Activated CD4-positive, alpha-beta T cell treated with anti-CD3 and anti-CD28 coated beads for 24 hours (primary cell): Measurements from ENCODE around the gene SLC2A9.
A peak's percentile ranks its signal among the peaks of the same experiment; 100 is the strongest.

Source experiments
- DNase-seq, 2 donors: peaks; one replicate each; pipeline ENCODE4 v3.0.0-alpha.2; 2020; ENCODE audit warnings: low read depth in 2 of 2

Gene SLC2A9

DNA sequence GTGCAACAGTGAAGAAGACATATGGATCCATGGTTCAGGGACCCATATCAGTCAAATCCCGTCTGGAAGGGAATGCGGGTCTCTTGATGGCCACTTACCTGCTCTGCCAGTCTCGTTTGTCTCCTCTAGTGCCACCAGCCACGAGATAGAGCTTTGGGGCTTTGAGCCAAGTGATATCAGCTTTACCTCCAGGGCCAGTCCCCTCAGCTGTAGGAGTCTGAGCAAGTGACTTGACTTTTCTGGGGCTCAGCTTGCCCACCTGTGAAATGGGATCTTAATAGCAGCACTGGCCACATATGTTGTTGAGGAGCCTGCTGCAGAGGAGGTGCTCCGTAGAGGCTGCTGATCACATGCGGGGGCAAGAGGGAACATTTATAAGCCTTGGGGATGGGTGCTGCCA is 1.2 kb downstream of the SLC2A9 start:
- DNase-seq = no peak

DNA sequence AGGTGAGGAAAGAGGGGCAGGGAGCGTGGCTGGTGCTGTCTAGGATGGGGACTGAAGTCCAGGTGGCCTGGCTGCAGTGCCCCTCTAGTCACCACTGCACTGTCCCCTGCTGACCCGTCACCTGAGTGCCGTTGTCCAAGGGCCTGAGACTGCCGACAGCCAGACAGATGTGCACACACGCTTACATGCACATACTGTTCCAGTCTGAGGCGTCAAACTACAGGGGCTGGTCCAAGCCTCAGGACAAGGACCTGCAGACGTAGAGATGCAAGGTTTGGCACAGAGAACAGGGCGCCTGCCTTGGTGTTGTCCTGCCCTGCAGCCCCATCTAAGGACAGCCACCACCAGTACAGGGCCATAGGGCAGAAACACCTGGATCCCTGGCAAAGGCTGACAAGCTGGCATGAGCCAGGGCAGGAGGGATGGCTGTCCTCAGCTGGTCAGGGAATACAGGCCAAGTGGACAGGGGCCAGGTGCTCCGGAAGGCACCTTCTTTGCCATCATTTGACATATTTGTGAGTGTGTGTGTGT is 1.7 kb downstream of the SLC2A9 start:
- no peak for DNase-seq

DNA sequence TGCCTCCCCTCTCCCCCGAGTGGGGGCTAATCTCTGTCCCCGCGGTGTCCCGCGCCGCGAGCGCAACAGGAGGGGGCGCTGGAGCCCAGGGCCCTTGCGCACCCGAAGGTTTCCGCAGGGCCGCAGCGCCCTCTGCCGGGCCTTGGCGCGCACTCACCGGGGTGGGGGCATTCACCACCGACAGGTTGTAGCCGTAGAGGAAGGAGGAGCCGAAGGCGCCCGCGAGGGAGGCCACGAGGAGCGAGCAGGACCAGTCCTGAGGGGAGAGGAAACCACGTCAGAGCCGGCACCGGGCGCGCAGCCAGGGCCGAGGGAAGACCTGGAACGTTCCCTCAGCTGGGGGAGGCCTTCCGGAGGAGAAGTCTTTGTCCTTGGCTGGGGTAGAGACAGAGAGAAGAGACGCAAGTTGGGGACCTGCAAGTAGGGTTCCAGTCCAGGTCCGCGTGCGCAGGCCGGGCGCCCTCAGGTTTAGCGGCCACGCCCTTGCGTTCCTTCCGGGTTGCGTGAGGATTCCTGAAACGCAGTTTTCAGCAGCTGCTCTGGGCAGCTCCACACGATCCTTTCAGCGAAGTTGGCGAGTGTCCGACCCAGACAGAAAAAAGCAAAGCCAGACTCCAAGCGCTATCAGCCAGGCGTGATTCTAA is 2.4 kb downstream of the SLC2A9 start:
- peak; percentile 85 to 86 for DNase-seq

DNA sequence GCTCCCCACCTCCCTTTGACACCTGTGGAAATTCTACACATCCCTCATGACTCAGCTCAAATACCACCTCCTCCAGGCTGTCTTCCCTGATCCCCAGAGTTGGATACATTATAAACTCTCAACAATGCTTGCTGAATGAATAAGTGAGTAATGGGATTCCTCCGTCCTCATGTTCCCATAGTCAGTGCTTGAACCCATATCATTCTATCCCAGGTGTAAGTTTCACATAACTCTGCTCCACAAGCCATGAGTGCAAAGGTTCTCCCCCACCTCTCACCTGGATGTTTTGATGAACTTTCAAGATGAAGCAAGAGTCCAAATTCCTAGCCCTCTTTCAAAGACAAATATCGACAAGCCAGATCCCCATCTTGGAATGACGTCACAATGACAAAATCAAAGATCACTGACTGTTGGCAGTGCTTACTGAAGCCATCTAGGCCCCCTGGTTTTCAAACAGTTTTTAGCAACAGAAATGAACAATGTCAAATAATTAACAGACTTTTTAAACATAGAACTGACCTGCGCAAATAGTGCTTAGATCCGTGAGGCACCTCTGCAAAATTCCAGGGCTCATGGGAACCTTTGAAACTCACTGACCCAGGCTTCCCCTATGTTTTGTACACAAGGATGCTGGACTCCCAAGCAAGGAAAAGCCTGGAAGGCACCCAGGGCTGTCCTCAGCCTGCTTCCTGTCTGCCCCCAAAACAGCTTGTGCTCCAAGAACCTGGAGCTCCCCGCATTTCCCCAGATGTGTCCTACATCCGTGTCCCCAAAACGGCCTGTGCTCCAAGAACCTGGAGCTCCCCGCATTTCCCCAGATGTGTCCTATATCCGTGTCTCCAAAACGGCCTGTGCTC is 4.0 kb downstream of the SLC2A9 start:
- DNase-seq = no peak

DNA sequence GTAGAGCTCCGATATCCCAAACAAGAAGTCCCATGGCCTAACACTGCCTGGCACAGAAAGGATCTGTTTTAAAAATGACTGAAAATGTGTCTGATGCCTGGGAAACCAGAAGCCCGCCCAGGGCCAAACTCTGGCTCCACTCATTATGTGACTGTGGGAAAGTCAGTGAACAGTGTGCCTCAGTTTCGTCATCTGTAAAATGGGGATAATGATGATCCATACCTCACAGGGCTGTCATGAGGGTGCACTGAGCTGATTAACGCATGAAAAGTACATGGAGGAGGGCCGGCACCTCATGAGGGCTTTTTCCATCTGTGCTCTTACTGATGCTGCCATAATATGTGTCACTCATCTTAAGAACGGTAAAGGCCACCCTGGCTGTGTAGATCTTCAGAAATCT is 5.1 kb downstream of the SLC2A9 start:
- no peak for DNase-seq

DNA sequence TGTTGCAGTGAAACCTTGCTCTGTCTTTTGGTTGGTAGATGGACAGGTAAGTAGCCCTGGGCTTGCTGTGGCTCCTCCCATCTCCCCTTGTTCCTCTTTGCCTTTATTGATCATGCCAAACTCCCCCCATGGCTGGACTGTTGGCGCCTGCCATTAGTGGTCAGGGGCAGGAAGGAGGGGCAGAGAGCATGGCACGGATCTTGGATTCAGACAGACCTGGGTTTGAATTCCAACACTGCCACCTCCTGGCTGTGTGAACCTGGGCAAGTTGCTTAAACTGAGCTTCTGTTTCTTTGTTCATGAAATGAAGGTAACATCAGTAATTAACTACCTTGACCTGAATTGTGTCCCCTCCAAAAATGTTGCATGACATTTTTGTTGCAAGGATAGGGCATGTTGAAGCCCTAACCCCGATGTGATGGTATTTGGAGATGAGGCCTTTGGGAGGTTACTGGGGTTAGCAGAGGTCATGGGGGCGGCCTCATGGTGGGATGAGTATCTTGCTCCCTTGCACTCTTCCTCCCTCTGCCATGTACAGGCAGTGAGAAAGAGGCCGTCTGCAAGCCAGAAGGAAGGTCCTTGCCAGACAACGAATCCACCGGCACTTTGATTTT is 6.0 kb downstream of the SLC2A9 start:
- DNase-seq = peak in 1 of 2 donors; percentile 6

DNA sequence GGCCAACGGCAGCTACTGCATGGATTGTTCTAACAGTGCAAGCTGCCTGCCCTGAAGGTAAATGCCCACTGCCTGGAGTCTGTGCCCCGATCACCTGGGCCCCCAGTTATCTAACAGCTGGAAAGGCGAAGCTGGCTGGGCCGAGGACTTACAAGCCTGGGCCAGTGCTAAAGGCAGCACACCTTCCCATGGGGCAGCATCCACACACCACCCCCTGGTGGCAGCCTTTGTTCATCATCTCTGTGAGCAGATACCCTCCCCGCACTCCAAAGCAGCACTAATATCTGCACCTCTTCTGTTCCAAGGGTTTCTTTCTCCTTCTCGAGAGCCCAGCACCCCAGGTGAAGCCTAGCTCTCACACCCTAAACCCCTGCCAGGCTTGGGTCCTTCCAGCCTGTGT is 7.6 kb downstream of the SLC2A9 start:
- DNase-seq = peak in 1 of 2 donors; percentile 10

DNA sequence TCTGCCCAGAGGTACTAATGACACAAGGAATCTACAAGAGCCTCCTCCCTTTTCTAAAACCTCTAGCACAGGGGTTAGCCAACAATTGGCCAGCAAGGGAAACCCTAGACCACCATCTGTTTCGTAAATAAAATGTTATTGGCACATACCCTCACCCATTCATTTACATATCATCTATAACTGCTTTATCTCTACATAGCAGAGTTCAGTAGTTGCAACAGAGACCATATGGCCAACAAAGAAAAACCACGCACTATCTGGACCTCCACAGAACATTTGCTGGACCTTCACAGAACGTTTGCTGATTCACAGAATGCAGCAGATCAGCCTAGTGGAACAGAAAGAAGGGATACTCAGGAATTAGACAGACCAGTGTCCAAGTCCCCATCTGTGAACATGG is 9.4 kb downstream of the SLC2A9 start:
- DNase-seq = no peak

DNA sequence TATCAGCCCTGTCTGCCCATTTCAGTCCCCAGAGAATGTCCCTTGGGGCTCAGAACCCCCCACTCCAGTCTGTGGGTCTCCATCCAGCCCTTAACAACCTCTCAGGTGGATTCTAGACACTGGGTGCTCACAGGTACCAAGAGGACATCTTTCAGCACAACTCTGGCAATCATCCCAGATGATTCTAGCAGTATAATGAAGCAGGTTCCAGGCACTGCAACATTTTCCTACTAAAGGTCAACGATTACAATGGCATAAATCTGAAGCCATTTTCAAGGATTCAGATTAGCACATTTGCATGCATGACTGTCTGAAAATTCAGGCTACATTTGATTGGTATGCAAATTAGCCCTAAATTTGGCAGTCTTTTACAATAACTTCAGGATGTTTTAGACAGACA is 10.0 kb downstream of the SLC2A9 start:
- DNase-seq = no peak

DNA sequence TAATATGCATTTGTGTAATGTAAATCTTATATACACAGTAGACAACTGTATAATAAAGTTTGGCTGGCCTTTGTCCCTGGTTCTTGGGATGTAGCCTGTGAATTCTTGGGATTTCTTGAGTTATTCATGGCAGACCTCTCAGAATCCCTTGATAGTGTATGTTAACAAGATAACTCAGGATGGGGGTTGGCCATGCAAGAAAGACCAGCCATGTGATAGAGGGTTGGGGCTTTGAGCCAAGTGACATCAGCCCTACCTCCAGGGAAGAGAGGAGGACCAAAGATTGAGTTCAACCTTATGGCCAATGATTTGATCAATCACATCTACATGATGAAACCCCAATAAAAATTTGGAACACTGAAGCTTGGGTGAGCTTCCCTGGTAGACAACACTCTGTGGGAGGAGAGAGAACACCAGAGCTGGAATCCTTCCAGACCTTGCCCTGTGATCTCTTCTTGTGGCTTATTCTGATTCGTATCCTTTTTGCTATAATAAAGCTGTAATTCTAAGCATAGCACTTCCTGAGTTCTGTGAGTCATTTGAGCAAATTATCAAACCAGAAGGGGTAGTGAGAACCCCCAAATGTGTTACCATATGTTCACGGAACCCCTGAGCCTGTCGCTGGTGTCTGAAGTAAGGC is 11.3 kb downstream of the SLC2A9 start:
- DNase-seq = no peak

DNA sequence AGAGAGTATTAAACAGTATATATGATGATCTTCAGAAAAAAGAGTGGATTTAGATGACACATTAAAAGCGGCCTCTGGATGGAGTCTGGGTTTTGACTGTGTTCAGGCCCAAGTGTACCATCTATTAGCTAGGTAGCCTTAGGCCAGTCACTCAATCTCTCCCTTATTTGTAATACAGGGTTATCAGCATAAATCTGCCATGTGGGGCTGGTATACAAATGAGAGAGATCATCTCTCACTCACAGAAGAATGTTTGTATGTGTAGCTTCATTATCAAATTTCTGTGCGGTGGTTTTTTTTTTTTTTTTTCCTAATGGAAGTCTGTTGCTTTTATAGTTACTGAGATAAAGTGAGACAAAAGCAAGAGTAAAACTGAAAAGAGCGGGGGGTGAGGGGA is 12.7 kb downstream of the SLC2A9 start:
- no peak for DNase-seq

DNA sequence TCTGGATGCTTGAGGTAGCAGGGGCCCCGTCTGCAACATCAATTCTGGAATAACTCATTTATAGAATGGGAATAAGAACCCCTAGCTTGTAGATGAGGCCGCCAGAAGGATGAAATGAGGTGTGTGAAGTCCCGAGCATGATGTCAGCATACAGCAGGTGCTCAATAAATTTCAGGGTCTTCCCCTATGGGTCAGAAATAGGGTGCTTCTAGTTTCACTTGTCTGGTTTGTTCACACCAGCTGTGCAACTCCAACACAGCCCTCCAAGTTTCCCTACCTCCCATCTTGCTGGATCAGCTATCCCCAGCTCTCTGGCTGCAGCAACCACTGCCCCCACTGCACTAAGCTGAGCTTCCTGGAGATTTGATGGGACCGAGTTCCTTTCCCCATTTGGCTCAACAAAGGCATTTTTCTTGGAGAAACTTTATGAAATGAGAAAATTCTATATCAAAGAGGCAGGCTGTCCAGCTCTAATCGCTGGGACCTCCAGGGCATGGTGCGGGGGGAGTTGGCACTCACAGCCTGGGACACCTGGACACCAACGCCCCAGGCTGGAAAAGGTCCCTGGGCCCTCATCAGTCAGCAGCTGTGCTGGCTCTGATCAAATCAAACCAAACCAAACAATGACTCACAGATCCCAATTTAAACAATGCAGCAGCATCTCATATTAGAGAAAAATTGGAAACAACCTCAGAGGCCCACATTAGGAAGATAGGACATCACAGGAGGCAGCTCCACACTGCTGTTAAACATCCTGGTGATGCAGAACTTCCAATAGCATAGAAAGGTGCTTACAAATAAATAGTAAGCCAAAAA is 13.3 kb downstream of the SLC2A9 start:
- DNase-seq = no peak

DNA sequence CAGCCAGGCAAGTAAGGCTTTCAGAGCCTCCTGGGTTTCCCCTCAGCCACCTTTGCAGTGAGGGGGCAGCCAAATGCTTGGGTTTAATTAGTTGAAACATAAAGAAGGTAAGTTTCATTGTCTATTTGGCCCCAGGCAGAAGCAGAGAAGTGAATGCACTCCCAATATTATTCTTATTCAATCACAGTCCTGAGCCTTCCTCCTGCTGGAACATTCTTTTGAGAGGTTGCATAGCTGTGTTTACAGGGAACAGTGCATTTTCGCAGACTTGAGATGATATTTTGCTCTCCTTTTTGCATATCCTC is 13.9 kb downstream of the SLC2A9 start:
- no peak for DNase-seq

DNA sequence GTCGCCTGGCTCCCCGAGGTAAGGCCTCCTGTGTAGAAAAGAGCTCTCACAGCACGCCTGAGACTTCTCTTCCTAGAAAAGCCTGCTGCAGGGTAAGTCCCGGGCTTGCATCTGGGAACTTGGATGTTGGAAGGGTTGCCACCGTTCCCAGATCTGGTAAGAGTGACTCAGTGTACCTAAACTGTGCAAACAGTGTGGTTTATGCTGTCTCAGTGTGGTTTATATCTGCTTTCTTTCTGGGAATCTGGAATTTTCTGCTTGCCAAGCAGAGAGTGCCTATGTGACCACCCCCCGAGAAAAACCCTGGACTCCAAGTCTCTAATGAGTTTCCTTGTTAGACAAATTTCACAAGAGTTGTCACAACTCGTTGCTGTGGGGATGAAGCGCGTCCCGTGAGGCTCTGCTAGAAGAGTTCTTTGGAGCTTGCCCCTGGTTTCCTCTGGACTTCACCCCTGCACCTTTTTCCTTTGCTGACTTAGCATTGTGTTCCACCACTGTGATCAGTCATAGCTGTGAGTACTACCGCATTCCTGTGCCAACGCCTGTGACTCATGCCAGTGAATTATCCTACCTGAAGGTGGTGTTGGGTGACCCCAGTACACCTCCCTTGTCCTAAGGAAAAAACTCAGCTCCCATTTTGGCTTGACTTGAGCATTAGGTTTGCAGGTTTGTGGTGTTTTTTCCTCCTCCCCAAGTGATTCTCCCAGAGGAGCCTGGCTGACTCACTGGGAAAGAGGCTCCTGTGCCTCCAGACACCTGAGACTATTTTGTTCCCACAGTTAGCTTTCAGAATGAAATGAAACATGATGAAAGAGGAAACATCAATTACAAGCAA is 14.5 kb downstream of the SLC2A9 start:
- DNase-seq = no peak

DNA sequence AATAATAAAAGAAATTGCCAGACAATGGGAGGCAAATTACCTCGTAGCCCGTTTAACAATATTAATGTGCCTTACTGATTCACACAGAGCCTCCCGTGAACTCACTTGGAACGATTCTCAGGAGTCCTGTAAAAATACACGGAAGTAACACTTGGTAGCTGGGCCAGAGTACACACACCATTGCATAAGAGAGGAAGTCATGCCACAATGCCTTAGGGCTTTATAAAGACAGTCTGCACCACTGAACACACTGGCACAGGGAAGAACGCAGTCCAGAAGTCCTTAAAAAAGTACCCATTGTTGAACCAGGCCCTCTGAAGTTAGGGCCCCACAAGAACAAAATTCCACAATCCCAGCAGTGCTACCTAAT is 15.1 kb downstream of the SLC2A9 start:
- no peak for DNase-seq

DNA sequence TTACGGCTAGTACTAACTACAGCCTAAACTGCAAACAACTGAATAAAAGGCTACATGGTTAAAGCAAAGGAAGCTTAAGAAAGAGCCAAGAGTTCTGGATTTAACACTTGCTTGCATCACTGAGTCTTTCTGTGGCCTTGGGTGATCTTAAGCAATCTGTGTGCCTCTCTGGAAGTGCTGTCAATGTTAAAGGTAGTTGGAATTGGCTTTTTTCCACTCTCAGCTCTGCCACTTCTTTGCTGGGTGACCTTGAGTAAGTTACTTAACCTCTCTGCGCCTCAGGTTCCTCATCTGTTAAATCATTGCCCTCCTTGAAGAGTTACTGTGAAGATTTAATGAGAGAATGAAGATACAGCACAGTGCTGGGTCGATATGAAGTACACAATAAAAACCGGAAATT is 15.7 kb downstream of the SLC2A9 start:
- DNase-seq = no peak

DNA sequence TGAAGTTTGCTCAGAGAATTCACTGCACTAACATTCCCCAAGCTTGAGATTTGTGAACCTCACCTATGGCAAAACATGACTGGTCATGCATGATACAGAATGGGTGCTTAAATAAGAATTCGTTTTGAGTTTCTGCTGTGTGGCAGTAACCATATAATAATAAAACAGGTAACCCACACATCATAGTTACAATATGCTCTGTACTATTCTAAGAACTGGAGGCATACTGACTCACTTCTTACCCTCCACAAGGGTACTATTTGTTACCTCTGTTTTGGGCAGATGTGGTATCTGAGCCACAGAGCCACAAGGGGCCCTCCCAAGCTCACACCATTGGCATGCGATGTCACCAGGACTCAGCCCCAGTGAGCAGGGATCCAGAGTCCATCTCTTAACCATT is 17.6 kb downstream of the SLC2A9 start:
- DNase-seq = no peak

DNA sequence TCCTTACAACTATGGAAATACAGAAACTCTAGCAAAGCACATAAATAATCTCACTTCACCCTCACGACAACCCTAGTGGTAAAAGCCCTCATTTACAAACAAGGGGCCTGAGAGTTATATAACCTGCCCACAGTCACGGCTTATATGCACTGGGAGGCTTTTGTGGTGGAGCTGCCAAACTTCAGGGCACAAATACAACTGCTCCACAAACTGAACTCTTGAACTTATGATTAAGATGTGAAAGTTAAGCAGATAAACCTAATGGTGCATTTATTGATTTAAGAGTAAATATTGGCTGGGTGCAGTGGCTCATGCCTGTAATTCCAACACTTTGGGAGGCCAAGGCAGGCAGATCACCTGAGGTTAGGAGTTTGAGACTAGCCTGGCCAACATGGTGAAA is 19.0 kb downstream of the SLC2A9 start:
- DNase-seq = no peak

DNA sequence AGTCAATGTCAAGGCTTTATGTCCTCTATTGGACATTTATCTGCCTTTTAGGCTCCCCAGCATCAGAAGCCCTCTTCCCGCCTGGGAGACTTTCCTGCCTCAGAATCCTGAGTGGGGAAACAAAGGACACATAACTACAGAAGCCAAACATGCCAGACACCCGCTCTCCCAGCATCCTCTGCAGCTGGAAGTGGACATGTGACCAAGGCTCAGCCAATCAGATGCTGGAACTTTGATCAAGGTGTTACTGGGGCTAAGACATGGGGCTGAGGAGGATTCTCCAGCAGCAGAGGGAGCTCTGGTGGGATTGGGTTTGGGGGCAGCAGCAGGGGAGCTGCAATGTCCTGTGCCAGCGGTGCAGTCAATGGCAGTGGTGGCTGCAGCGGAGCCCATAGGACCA is 19.5 kb downstream of the SLC2A9 start:
- DNase-seq = no peak

DNA sequence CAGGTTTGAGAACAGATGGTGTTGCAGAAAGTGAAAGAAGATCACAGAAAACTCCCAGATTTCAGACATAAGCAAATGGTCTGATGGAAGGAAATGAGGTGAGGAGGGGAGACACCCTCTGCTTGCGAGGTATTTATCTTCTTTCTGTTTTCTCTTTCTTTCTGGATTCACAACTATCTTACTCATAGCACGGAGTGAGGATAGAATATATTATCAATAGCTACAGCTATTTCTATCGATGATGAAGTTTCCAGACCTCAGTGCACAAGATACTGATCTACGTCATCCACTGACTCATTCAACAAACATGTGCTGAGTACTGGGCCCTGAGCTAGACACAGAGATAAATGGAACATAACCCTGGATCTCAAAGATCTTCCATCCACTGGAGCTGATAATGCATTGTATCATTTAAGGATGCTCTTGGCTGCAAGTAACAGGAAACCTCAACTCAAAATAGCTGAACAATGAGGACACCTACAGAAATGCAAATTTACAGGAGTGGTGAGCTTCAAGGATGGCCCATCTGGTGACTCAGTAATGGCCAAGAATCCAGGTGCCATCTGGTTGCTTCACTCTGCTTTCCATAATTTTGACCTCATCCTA is 21.2 kb downstream of the SLC2A9 start:
- DNase-seq = no peak
